Esophagus (tissue), 2 donors: Measurements from ENCODE around the gene CASZ1. TPM values are rescaled to one million over a fixed set of nuclear protein-coding genes. Genes with fewer than 3 reads are reported as not detected.

Source experiments
- H3K27ac ChIP-seq, 2 donors: one replicate each; pipeline ENCODE4 v1.5.1; 2013; ENCODE audit warnings: low read depth in 2 of 2, mild to moderate bottlenecking in 2 of 2, inconsistent platforms in 1 of 2, low read length in 1 of 2, moderate library complexity in 1 of 2
- H3K27me3 ChIP-seq, 2 donors: one replicate each; pipeline ENCODE4 v1.6.1; 2013; ENCODE audit warnings: low read length in 2 of 2, control low read depth in 1 of 2, mild to moderate bottlenecking in 1 of 2; ENCODE audit not compliant: insufficient read depth in 2 of 2, control insufficient read depth in 1 of 2
- H3K36me3 ChIP-seq, 2 donors: one replicate each; pipeline ENCODE4 v1.6.1; 2013; ENCODE audit warnings: low read length in 1 of 2; ENCODE audit not compliant: control insufficient read depth in 2 of 2, insufficient read depth in 2 of 2
- H3K4me1 ChIP-seq, 2 donors: one replicate each; pipeline ENCODE4 v1.6.1; 2013; ENCODE audit warnings: low read length in 1 of 2; ENCODE audit not compliant: control insufficient read depth in 2 of 2, insufficient read depth in 2 of 2
- H3K4me3 ChIP-seq, 2 donors: one replicate each; pipeline ENCODE4 v1.5.1; 2013; ENCODE audit warnings: low read length in 2 of 2, mild to moderate bottlenecking in 2 of 2, low read depth in 1 of 2, moderate library complexity in 1 of 2
- H3K9me3 ChIP-seq, 2 donors: one replicate each; pipeline ENCODE4 v1.6.1; 2013; ENCODE audit warnings: mild to moderate bottlenecking in 2 of 2, low read depth in 1 of 2, low read length in 1 of 2, moderate library complexity in 1 of 2; ENCODE audit not compliant: control insufficient read depth in 2 of 2, insufficient read depth in 1 of 2
- WGBS, 2 donors: extraction: QIAGEN DNeasy Blood & Tissue Kit; methylation state at CpG; one replicate each; pipeline ENCODE4 v1.1.7; 2013; 5-methylcytosine and 5-hydroxymethylcytosine counted together
- polyA plus RNA-seq, 2 donors: library from polyadenylated mRNA; stranded (reverse); fragments of 200-250 nt; gene quantifications; one replicate each; pipeline ENCODE4 v1.2.3, GENCODE V29; 2013
- donor health status: healthy with polysubstance abuse.
- donor health status: Bipolar disorder and iron deficiency.

CASZ1 gene
- polyA plus RNA-seq, 2 donors: 10.8 to 18.1 TPM

- Histone ChIP-seq H3K4me3 (no peak overlapping the region), H3K27ac (no peak overlapping the region), H3K27me3 (no peaks in the 10 kb centered on the region), H3K36me3 (peaks cover 0 to 7% of the 10 kb centered on the region in 2 donors), H3K9me3 (no peaks in the 10 kb centered on the region), H3K4me1 (peaks cover 0 to 3% of the 10 kb centered on the region in 2 donors)
- 71 to 80% methylated on average over 3 of the region's 3 CpGs for WGBS, 2 donors
These were observed 193.5 kb downstream of the CASZ1 start for GRCh38 chr1:10602936-10603335.

- peaks cover 0 to 7% of the 10 kb centered on the region in 2 donors for H3K36me3 ChIP-seq
These were observed 194.9 kb downstream of the CASZ1 start for GRCh38 chr1:10601342-10602070.

DNA sequence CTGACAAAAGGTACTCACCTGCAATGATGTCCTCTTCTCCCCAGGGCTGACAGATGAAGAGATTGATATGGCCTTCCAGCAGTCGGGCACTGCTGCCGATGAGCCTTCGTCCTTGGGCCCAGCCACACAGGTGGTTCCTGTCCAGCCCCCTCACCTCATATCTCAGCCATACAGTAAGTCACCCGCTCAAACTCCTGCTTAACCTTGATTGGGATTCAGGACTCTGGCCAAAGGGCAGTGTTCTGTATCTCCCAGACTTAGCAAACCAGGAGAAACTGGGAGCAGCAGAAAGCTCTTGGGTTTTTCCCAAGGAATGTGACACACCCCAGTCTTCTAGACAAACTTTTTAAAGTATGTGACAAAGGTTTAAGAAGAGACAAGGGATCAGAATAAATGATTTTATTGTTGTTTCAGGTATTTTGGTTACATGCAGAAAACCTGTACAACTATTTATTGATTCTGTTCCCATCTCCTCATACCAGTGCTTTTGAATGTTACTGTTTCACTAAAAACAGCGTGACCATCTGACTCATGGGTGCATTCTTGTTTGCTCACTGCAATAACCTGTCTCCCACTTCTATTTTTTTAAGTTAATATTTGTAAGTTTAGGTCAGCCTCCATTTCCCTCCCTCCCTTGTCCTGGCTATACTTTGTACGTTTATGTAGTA lies 197.1 kb downstream of the CASZ1 start:
- WGBS, 2 donors: 59 to 67% methylated on average over 6 of the region's 6 CpGs
- H3K27me3 ChIP-seq: no peaks in the 10 kb centered on the region
- no peaks in the 10 kb centered on the region for H3K9me3 ChIP-seq
- peaks cover 0 to 4% of the 10 kb centered on the region in 2 donors for H3K36me3 ChIP-seq
- no peak overlapping the region for H3K4me3 ChIP-seq
- peaks cover 3 to 5% of the 10 kb centered on the region in 2 donors for H3K4me1 ChIP-seq
- H3K27ac ChIP-seq: no peak overlapping the region

More at GRCh38 chr1:10601342-10602070, 194.9 kb downstream of the CASZ1 start:
- no peaks in the 10 kb centered on the region for H3K9me3 ChIP-seq
- peaks cover 3% of the 10 kb centered on the region in 2 donors for H3K4me1 ChIP-seq
- no peaks in the 10 kb centered on the region for H3K27me3 ChIP-seq
- WGBS, 2 donors: 85 to 86% methylated on average over 6 of the region's 6 CpGs
- no peak overlapping the region for H3K27ac ChIP-seq
- no peak overlapping the region for H3K4me3 ChIP-seq

GRCh38 chr1:10598389-10598702 lies 198.1 kb downstream of the CASZ1 start:
- no peaks in the 10 kb centered on the region for H3K9me3 ChIP-seq
- H3K4me1 ChIP-seq: peaks cover 3 to 6% of the 10 kb centered on the region in 2 donors
- peaks cover 0 to 4% of the 10 kb centered on the region in 2 donors for H3K36me3 ChIP-seq
- no peak overlapping the region for H3K27ac ChIP-seq
- H3K27me3 ChIP-seq: no peaks in the 10 kb centered on the region
- H3K4me3 ChIP-seq: no peak overlapping the region
- WGBS, 2 donors: 78 to 80% methylated on average over 6 of the region's 6 CpGs

DNA sequence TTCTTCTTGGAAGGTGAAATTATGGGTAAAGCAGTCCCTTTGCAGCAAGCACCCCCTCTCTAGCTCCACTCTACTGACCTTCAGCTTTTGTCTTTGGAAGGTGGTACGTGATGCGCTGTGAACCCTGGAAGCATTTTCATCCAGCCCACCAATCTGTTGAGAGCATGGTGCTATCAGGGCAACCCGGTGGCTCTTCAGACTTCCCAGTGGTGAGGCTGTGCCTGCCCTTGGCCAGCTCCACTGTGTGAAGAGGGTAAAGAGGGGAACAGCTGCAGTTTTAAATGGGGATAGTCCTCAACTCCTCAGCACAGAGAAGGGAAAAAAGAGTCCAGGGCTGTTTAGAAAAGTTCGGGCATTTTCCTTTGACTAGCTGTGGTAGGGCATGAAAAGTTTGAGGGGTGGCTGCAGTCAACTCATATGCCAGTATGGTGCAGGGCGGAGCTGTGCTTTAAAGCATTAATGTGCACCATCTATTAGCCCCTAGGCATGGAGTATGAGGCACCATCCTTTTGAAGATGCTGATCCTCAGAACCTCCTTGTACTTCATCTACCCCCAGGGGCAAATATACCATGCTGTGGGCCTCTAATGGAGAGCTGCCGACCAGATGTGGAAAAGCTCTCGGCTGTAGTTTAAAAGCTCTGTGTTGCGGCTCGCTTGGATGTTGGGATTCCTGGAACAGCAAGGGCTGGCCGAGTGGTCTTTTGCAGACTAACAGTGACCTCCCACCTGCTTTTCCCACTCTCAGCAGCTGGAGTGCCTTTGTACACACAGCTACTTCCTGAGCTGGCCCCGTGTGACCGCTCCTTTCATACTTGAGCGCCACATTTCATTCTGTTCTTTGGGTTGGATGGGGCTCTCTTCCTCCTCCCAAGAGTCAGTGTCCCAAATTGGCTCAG lies 198.7 kb downstream of the CASZ1 start:
- Histone ChIP-seq H3K4me1 (peaks cover 3 to 6% of the 10 kb centered on the region in 2 donors), H3K36me3 (peaks cover 0 to 4% of the 10 kb centered on the region in 2 donors), H3K27ac (no peak overlapping the region), H3K9me3 (no peaks in the 10 kb centered on the region), H3K4me3 (no peak overlapping the region), H3K27me3 (no peaks in the 10 kb centered on the region)
- WGBS, 2 donors: 90 to 92% methylated on average over 13 of the region's 13 CpGs

DNA sequence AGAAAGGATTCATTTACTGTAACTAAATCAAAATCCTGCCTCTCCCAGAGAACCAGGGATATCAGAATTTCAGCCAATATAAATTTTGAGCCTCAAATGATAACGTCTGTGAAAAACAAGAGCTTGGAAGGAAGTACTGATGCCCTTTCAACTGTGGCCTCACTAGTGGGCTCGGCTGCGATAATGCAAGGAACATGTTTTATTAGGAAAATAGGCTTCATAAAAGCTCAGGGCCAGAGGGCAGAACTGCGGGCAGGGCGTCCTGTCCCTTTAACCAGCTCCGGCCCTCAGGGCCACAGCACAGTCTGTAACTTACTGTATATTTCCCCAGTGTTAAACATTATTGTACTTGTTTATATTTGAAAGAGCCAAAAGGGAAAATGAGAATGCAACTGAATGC lies 199.7 kb downstream of the CASZ1 start:
- 77 to 84% methylated on average over 6 of the region's 6 CpGs for WGBS, 2 donors
- H3K9me3 ChIP-seq: no peaks in the 10 kb centered on the region
- H3K4me3 ChIP-seq: no peak overlapping the region
- peaks cover 0 to 4% of the 10 kb centered on the region in 2 donors for H3K36me3 ChIP-seq
- no peaks in the 10 kb centered on the region for H3K27me3 ChIP-seq
- H3K27ac ChIP-seq: no peak overlapping the region
- H3K4me1 ChIP-seq: peaks cover 3 to 6% of the 10 kb centered on the region in 2 donors

GRCh38 chr1:10594595-10595223 lies 201.7 kb downstream of the CASZ1 start:
- Histone ChIP-seq H3K27ac (no peak overlapping the region), H3K36me3 (no peaks in the 10 kb centered on the region), H3K4me3 (no peak overlapping the region), H3K27me3 (no peaks in the 10 kb centered on the region), H3K9me3 (no peaks in the 10 kb centered on the region), H3K4me1 (peaks cover 0 to 6% of the 10 kb centered on the region in 2 donors)
- WGBS, 2 donors: 82 to 87% methylated on average over 9 of the region's 9 CpGs

- H3K4me3 ChIP-seq: no peak overlapping the region
- peaks cover 0 to 6% of the 10 kb centered on the region in 2 donors for H3K4me1 ChIP-seq
- H3K36me3 ChIP-seq: no peaks in the 10 kb centered on the region
- WGBS, 2 donors: 89 to 93% methylated on average over 11 of the region's 11 CpGs
- H3K27me3 ChIP-seq: no peaks in the 10 kb centered on the region
- H3K9me3 ChIP-seq: no peaks in the 10 kb centered on the region
- H3K27ac ChIP-seq: no peak overlapping the region
These were observed 202.7 kb downstream of the CASZ1 start for GRCh38 chr1:10593750-10594149.

- 66 to 70% methylated on average over 5 of the region's 5 CpGs for WGBS, 2 donors
- Histone ChIP-seq H3K4me3 (no peak overlapping the region), H3K27me3 (no peaks in the 10 kb centered on the region), H3K9me3 (no peaks in the 10 kb centered on the region), H3K36me3 (no peaks in the 10 kb centered on the region), H3K27ac (no peak overlapping the region), H3K4me1 (peaks cover 0 to 5% of the 10 kb centered on the region in 2 donors)
These were observed 204.1 kb downstream of the CASZ1 start for GRCh38 chr1:10592373-10592772.
